ENCODE data around the gene PKP1. TPM values are rescaled to one million over a fixed set of nuclear protein-coding genes. Genes with fewer than 3 reads are reported as not detected.

Gene PKP1
- total RNA-seq, 1 donor from 2014 or later, result not detected

- peaks cover 9% of the 10 kb centered on the region for H3K27me3 Mint-ChIP-seq (ENCODE audit: low read depth)
- no peak overlapping the region for H3K27ac Mint-ChIP-seq (ENCODE audit: unreplicated experiment)
- DNase-seq (ENCODE audit: low read depth, low spot score), result no peak
Measured at GRCh38 chr1:201296352-201296751, 13.0 kb downstream of the PKP1 start.

GRCh38 chr1:201298396-201299381 lies 15.4 kb downstream of the PKP1 start:
- H3K27me3 Mint-ChIP-seq (ENCODE audit: low read depth), result peaks cover 9% of the 10 kb centered on the region
- no peak for DNase-seq (ENCODE audit: low read depth, low spot score)
- no peak overlapping the region for H3K4me3 Mint-ChIP-seq
- H3K36me3 Mint-ChIP-seq (ENCODE audit: low read depth), result no peaks in the 10 kb centered on the region
- no peaks in the 10 kb centered on the region for H3K9me3 Mint-ChIP-seq
- TF ChIP-seq CTCF (conservative IDR thresholded peaks at IDR 0.05), result no peak
- no peak overlapping the region for H3K27ac Mint-ChIP-seq (ENCODE audit: unreplicated experiment)
- peaks cover 8% of the 10 kb centered on the region for H3K4me1 Mint-ChIP-seq

More at GRCh38 chr1:201296352-201296751, 13.0 kb downstream of the PKP1 start:
- H3K4me3 Mint-ChIP-seq, result no peak overlapping the region
- no peaks in the 10 kb centered on the region for H3K9me3 Mint-ChIP-seq
- H3K36me3 Mint-ChIP-seq (ENCODE audit: low read depth), result no peaks in the 10 kb centered on the region
- H3K4me1 Mint-ChIP-seq, result peaks cover 8% of the 10 kb centered on the region
- no peak for TF ChIP-seq CTCF (conservative IDR thresholded peaks at IDR 0.05)

- Mint-ChIP-seq H3K27me3 (ENCODE audit: low read depth) (peaks cover 10% of the 10 kb centered on the region), H3K27ac (ENCODE audit: unreplicated experiment) (no peak overlapping the region), H3K9me3 (no peaks in the 10 kb centered on the region), H3K4me1 (peaks cover 4% of the 10 kb centered on the region), H3K36me3 (ENCODE audit: low read depth) (no peaks in the 10 kb centered on the region), H3K4me3 (no peak overlapping the region)
- no peak for TF ChIP-seq CTCF (conservative IDR thresholded peaks at IDR 0.05)
- no peak for DNase-seq (ENCODE audit: low read depth, low spot score)
Measured at GRCh38 chr1:201299968-201300367, 16.7 kb downstream of the PKP1 start.

GRCh38 chr1:201300641-201301040 lies 17.3 kb downstream of the PKP1 start:
- Mint-ChIP-seq H3K9me3 (no peaks in the 10 kb centered on the region), H3K27me3 (ENCODE audit: low read depth) (peaks cover 9% of the 10 kb centered on the region), H3K4me3 (no peak overlapping the region), H3K36me3 (ENCODE audit: low read depth) (no peaks in the 10 kb centered on the region), H3K4me1 (no peaks in the 10 kb centered on the region), H3K27ac (ENCODE audit: unreplicated experiment) (no peak overlapping the region)
- TF ChIP-seq CTCF (conservative IDR thresholded peaks at IDR 0.05), result no peak
- DNase-seq (ENCODE audit: low read depth, low spot score), result no peak

- Mint-ChIP-seq H3K27ac (ENCODE audit: unreplicated experiment) (no peak overlapping the region), H3K36me3 (ENCODE audit: low read depth) (no peaks in the 10 kb centered on the region)
Measured at GRCh38 chr1:201302163-201303152, 19.2 kb downstream of the PKP1 start.

More at GRCh38 chr1:201302163-201303152, 19.2 kb downstream of the PKP1 start:
- no peaks in the 10 kb centered on the region for H3K9me3 Mint-ChIP-seq
- H3K4me3 Mint-ChIP-seq, result no peak overlapping the region
- peaks cover 7% of the 10 kb centered on the region for H3K27me3 Mint-ChIP-seq (ENCODE audit: low read depth)
- H3K4me1 Mint-ChIP-seq, result no peaks in the 10 kb centered on the region
- DNase-seq (ENCODE audit: low read depth, low spot score), result no peak
- TF ChIP-seq CTCF (conservative IDR thresholded peaks at IDR 0.05), result no peak

All from neural crest cell (in vitro differentiated cells).